ENCODE data around the gene MINK1.
"Not testable (repeated sequence)": the region's sequence is repeated elsewhere in the genome, so short reads cannot be mapped to it uniquely, and the experiment has no call there.

Gene MINK1

DNA sequence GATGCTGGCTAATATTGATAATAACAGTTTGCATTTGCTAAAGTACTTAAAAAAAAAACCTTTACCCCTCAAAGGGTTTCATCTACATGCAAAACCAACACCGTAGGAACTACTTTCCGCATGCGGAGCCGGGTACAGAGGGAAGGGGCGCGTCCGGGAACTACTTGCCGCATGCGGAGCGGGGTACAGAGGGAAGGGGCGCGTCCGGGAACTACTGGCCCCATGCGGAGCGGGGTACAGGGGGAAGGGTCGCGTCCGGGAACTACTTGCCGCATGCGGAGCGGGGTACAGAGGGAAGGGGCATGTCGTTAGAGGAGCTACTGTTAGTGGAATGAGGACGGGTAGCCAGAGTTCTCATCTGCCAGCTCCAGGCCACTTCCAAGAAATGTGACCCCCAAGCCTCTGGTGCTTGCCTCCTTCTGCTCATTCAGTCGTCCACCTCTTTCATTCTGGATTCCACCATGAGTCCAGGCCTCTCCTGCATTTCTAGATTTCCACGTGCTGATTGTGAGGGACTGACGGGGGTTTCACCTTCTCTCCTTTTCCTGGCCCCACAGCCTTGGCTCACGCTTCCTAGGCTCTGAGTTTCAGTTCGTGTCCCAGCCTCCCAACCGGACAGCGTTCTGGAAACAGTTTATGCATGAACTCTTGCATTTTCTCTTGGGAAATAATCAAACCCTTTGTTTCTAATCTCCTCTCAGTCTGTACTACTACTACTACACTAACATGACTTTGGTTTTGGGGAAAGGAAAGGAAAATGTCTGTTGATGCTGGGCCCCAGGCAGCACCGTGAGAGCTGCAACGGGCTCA is 26.9 kb downstream of the MINK1 start:
- POLR2A ChIA-PET = interaction anchor here (0.7 kb wide), 1 partner anchor 10 kb away, joined by 3 read pairs; no protein-coding TSS in a partner anchor
- TF ChIP-seq CTCF (IDR thresholded peaks at IDR 0.05; ENCODE audit: insufficient read depth, low read length, missing control alignments) = no peak
- no peak for DNase-seq (ENCODE audit: low read depth, low spot score)
- CTCF ChIA-PET = interaction anchor here (1.0 to 2.2 kb wide), 5 partner anchors 10 to 73 kb away, joined by 3 to 10 read pairs (median 5); partner anchors contain the start of gene GLTPD2
- H3K4me3 ChIP-seq (ENCODE audit: low read depth, low read length) = no peak overlapping the region

DNA sequence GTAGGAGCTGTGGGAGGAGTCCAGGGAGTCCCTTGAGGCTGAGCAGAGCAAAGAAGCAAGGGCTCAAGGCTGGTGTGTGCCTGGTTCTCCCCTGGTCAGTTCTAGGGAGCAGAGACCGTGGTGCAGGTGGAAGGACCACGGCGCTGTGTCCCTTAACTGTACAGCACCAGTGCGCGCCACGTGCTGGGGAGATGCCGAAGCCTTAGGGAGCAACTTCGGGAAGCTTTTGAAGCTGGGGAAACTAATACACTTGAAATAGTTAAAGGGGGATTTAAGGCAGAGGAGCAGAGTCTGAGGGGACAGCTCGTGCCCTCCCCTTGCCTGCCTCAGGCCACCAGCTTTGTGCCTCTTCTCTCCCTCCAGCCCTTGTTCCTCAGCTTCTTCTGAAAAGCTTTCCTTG is 27.5 kb downstream of the MINK1 start:
- CTCF ChIA-PET = interaction anchor here (1.1 to 2.2 kb wide), 4 partner anchors 21 to 74 kb away, joined by 4 to 10 read pairs (median 6); partner anchors contain the start of gene GLTPD2
- H3K4me3 ChIP-seq (ENCODE audit: low read depth, low read length) = no peak overlapping the region
- no peak for DNase-seq (ENCODE audit: low read depth, low spot score)
- POLR2A ChIA-PET = no interaction called here
- no peak for TF ChIP-seq CTCF (IDR thresholded peaks at IDR 0.05; ENCODE audit: insufficient read depth, low read length, missing control alignments)

DNA sequence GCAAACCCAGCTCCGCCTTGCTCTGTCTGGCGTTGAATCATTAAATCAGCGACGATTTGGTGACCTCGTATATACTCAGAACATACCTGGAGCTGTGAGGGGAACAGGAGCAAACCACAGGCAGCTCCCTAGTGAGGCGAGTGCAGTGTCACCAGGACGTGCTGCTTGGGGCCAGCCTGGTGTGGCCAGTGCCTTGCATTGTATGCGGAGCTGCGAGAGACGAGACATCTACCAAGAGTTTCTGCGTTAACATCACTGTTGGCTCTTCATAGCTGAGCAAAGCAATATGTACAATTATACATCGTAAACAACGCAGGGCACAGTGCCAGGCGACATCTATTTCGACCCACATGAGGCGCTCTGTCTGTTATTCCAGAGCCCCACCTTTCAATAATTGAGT is 27.9 kb downstream of the MINK1 start:
- H3K4me3 ChIP-seq (ENCODE audit: low read depth, low read length) = no peak overlapping the region
- ChIA-PET CTCF (interaction anchor here (1.1 to 2.2 kb wide), 4 partner anchors 21 to 74 kb away, joined by 4 to 10 read pairs (median 6); partner anchors contain the start of gene GLTPD2), POLR2A (no interaction called here)
- TF ChIP-seq CTCF (IDR thresholded peaks at IDR 0.05; ENCODE audit: insufficient read depth, low read length, missing control alignments) = no peak
- DNase-seq (ENCODE audit: low read depth, low spot score) = no peak

GRCh38 chr17:4862720-4863119 is 29.6 kb downstream of the MINK1 start:
- ChIA-PET POLR2A (no interaction called here), CTCF (interaction anchor here (1.0 to 1.4 kb wide), 3 partner anchors 18 to 72 kb away, joined by 4 to 5 read pairs (median 5); no protein-coding TSS in a partner anchor)
- no peak overlapping the region for H3K4me3 ChIP-seq (ENCODE audit: low read depth, low read length)
- no peak for DNase-seq (ENCODE audit: low read depth, low spot score)
- no peak for TF ChIP-seq CTCF (IDR thresholded peaks at IDR 0.05; ENCODE audit: insufficient read depth, low read length, missing control alignments)

DNA sequence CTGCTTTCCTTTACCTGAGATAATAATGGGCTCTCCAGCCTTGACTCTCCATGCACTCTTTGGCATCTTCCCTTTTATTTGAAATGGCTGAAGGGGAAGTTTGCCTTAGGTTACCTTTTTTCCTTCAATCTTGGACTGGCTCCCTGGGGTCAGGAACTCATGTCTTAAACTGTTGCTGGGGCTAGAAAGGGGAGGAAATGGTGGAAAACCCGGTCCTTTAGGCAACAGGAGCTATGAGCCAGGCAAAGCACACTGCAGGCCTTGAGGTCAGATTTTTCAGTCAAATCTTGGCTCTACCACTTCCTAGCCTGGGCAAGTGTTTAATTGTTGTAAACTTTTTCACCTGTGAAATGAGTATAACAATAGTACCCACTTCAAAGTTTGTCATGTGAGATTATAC is 30.2 kb downstream of the MINK1 start:
- no peak for DNase-seq (ENCODE audit: low read depth, low spot score)
- TF ChIP-seq CTCF (IDR thresholded peaks at IDR 0.05; ENCODE audit: insufficient read depth, low read length, missing control alignments) = no peak
- ChIA-PET CTCF (interaction anchor here (1.0 to 1.4 kb wide), 3 partner anchors 18 to 73 kb away, joined by 4 to 5 read pairs (median 5); no protein-coding TSS in a partner anchor), POLR2A (no interaction called here)
- H3K4me3 ChIP-seq (ENCODE audit: low read depth, low read length) = no peak overlapping the region

GRCh38 chr17:4867535-4867934 is 34.4 kb downstream of the MINK1 start:
- CTCF ChIA-PET = interaction anchor here (1.1 kb wide), 1 partner anchor 77 kb away, joined by 4 read pairs; no protein-coding TSS in a partner anchor
- DNase-seq (ENCODE audit: low read depth, low spot score); H3K4me3 ChIP-seq (ENCODE audit: low read depth, low read length); POLR2A ChIA-PET: not testable (repeated sequence)

- CTCF ChIA-PET = interaction anchor here (1.2 to 1.6 kb wide), 3 partner anchors 11 to 81 kb away, joined by 4 to 6 read pairs (median 5); partner anchors contain the start of gene GLTPD2
- DNase-seq (ENCODE audit: low read depth, low spot score); POLR2A ChIA-PET: not testable (repeated sequence)
Observed at GRCh38 chr17:4869058-4869998, 36.2 kb downstream of the MINK1 start.

More at GRCh38 chr17:4869058-4869998, 36.2 kb downstream of the MINK1 start:
- H3K4me3 ChIP-seq (ENCODE audit: low read depth, low read length) = not testable (repeated sequence)
